Ureter (tissue), 1 donor: Measurements from ENCODE around the gene RNF208. TPM values are rescaled to one million over a fixed set of nuclear protein-coding genes. Genes with fewer than 3 reads are reported as not detected.

Experiments used
- DNase-seq: peaks from one replicate; pipeline ENCODE4 v3.0.0-alpha.2; 2020; ENCODE audit warnings: low spot score
- total RNA-seq: library from RNA; stranded (reverse); gene quantifications from one replicate; pipeline ENCODE4 v1.2.4, GENCODE V29; 2023
- donor health status: DM: yes; HTN: yes; CAD: no.

The RNF208 gene
- total RNA-seq, 1 donor from 2014 or later, result 6.5 TPM

- DNase-seq, result no peak
These were observed 7.4 kb downstream of the RNF208 start for GRCh38 chr9:137214620-137215019.

GRCh38 chr9:137213160-137214060, 8.6 kb downstream of the RNF208 start:
- no peak for DNase-seq

GRCh38 chr9:137212520-137212919, 9.5 kb downstream of the RNF208 start:
- DNase-seq, result no peak

GRCh38 chr9:137211532-137211931, 10.5 kb downstream of the RNF208 start:
- no peak for DNase-seq

GRCh38 chr9:137206602-137207001, 15.4 kb downstream of the RNF208 start:
- no peak for DNase-seq

- peak; percentile 92 for DNase-seq
These were observed 16.6 kb downstream of the RNF208 start, which contains the start of the genes NDOR1 and TMEM203 for GRCh38 chr9:137205126-137206069. TSS of gene NDOR1 (plus strand) at chr9:137205700. CDS start at chr9:137205778, 78 bp downstream. TSS of gene TMEM203 (minus strand) at chr9:137205648. CDS start at chr9:137205414, 234 bp downstream.

- DNase-seq, result no peak
These were observed 17.3 kb downstream of the RNF208 start for GRCh38 chr9:137204731-137205125.

- no peak for DNase-seq
These were observed 19.1 kb downstream of the RNF208 start for GRCh38 chr9:137202966-137203365.

GRCh38 chr9:137201205-137201868, 20.7 kb downstream of the RNF208 start:
- no peak for DNase-seq

- peak; percentile 99 for DNase-seq
These were observed 21.5 kb downstream of the RNF208 start, which contains the start of gene TPRN for GRCh38 chr9:137200311-137201204. TSS of gene TPRN (minus strand) at chr9:137200741. CDS start at chr9:137200711, 30 bp downstream.

GRCh38 chr9:137199411-137200121, 22.5 kb downstream of the RNF208 start:
- DNase-seq, result no peak

GRCh38 chr9:137198902-137199283, 23.1 kb downstream of the RNF208 start:
- no peak for DNase-seq

GRCh38 chr9:137198051-137198901, 23.8 kb downstream of the RNF208 start:
- no peak for DNase-seq

- DNase-seq, result peak; percentile 78
These were observed 26.4 kb downstream of the RNF208 start for GRCh38 chr9:137195525-137196220.

GRCh38 chr9:137194909-137195308, 27.1 kb downstream of the RNF208 start:
- DNase-seq, result peak; percentile 85

- no peak for DNase-seq
These were observed 27.7 kb downstream of the RNF208 start for GRCh38 chr9:137194388-137194787.

GRCh38 chr9:137193771-137194170, 28.3 kb downstream of the RNF208 start:
- no peak for DNase-seq

- no peak for DNase-seq
These were observed 29.2 kb downstream of the RNF208 start for GRCh38 chr9:137192859-137193258.
